ENCODE results near the gene ASXL1.
A peak's percentile ranks its signal among the peaks of the same experiment; 100 is the strongest.

Gene ASXL1

DNA sequence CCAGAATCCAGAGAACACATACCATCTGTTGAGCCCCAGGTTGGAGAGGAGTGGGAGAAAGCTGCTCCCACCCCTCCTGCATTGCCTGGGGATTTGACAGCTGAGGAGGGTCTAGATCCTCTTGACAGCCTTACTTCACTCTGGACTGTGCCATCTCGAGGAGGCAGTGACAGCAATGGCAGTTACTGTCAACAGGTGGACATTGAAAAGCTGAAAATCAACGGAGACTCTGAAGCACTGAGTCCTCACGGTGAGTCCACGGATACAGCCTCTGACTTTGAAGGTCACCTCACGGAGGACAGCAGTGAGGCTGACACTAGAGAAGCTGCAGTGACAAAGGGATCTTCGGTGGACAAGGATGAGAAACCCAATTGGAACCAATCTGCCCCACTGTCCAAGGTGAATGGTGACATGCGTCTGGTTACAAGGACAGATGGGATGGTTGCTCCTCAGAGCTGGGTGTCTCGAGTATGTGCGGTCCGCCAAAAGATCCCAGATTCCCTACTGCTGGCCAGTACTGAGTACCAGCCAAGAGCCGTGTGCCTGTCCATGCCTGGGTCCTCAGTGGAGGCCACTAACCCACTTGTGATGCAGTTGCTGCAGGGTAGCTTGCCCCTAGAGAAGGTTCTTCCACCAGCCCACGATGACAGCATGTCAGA lies 77.4 kb downstream of the ASXL1 start:
- Mint-ChIP-seq H3K27ac (no peak overlapping the region), H3K9me3 (no peaks in the 10 kb centered on the region), H3K4me1 (peaks cover 5% of the 10 kb centered on the region), H3K4me3 (no peak overlapping the region), H3K27me3 (no peaks in the 10 kb centered on the region), H3K36me3 (peaks cover 10% of the 10 kb centered on the region)

DNA sequence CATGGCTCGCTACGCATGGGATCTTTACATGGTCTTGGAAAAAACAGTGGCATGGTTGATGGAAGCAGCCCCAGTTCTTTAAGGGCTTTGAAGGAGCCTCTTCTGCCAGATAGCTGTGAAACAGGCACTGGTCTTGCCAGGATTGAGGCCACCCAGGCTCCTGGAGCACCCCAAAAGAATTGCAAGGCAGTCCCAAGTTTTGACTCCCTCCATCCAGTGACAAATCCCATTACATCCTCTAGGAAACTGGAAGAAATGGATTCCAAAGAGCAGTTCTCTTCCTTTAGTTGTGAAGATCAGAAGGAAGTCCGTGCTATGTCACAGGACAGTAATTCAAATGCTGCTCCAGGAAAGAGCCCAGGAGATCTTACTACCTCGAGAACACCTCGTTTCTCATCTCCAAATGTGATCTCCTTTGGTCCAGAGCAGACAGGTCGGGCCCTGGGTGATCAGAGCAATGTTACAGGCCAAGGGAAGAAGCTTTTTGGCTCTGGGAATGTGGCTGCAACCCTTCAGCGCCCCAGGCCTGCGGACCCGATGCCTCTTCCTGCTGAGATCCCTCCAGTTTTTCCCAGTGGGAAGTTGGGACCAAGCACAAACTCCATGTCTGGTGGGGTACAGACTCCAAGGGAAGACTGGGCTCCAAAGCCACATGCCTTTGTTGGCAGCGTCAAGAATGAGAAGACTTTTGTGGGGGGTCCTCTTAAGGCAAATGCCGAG lies 78.2 kb downstream of the ASXL1 start:
- Mint-ChIP-seq H3K4me1 (peaks cover 11% of the 10 kb centered on the region), H3K4me3 (no peak overlapping the region), H3K27ac (peak overlapping the region; percentile 23), H3K36me3 (peaks cover 10% of the 10 kb centered on the region), H3K9me3 (no peaks in the 10 kb centered on the region), H3K27me3 (no peaks in the 10 kb centered on the region)

DNA sequence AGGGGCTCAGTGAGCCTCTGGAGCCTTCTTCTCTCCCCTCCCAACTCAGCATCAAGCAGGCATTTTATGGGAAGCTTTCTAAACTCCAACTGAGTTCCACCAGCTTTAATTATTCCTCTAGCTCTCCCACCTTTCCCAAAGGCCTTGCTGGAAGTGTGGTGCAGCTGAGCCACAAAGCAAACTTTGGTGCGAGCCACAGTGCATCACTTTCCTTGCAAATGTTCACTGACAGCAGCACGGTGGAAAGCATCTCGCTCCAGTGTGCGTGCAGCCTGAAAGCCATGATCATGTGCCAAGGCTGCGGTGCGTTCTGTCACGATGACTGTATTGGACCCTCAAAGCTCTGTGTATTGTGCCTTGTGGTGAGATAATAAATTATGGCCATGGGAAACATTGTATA lies 78.8 kb downstream of the ASXL1 start:
- Mint-ChIP-seq H3K4me1 (peaks cover 12% of the 10 kb centered on the region), H3K4me3 (no peak overlapping the region), H3K9me3 (no peaks in the 10 kb centered on the region), H3K27ac (peak overlapping the region; percentile 2), H3K27me3 (no peaks in the 10 kb centered on the region), H3K36me3 (peaks cover 10% of the 10 kb centered on the region)

DNA sequence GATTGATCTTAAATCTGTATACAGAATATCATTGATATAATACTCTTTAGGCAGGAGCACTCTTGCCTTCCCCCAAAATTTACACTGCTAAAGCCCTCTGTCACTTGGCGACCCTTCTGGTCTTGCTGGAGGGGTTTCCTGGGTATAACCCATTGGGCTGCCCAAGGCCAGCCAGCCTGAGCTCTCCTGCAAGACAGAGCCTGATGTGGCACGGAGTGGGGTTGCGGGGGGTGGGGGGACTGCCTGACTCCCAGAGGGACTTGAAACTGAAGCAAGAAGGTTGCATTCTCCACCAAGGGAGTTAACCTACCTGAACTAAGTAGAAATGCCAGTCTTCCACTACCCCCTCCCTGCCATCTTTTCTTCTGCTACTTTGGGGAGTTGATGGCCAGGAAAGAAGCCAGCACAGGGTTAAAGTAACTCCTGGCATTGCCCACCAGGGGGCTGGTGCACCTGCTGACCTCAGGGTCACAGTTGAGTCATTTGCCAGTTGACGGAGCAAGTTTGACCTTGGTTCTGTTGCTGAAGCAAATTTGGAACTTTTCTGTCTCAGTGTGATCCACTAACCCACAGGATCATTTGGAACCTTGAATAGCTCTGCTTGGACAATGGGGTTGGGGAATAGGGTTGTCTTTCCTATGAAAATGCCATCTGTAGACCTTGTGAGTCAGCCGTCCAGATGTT lies 79.4 kb downstream of the ASXL1 start:
- Mint-ChIP-seq H3K9me3 (no peaks in the 10 kb centered on the region), H3K27ac (no peak overlapping the region), H3K4me3 (no peak overlapping the region), H3K27me3 (no peaks in the 10 kb centered on the region), H3K36me3 (peaks cover 10% of the 10 kb centered on the region), H3K4me1 (peaks cover 15% of the 10 kb centered on the region)

DNA sequence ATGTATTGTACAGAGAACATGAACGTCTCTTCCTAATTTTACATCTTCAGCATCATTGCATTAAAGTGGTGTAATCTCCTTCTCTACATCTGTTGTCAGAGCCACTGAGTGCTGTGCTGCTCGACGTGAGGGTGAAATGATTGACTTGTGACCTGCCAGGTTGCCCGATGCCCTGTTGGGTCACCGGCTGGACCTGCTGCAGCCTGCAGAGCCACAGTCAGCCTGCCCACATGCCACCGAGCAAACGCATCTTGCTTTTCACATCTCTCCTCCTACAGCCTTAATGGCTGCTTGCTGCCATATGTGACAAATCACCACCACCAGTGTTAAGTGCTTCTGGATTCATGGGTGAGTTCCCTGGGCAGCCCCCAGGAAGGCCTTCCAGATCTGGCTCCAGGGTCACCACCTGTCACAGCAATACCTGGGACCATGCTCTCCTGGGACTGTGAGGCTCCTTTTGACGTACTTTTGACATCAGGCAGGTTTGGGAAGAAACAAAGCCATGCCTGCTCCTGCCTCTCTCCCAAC lies 80.3 kb downstream of the ASXL1 start:
- Mint-ChIP-seq H3K27ac (peak overlapping the region; percentile 76), H3K4me3 (no peak overlapping the region), H3K27me3 (no peaks in the 10 kb centered on the region), H3K36me3 (peaks cover 6% of the 10 kb centered on the region), H3K9me3 (no peaks in the 10 kb centered on the region), H3K4me1 (peaks cover 21% of the 10 kb centered on the region)

DNA sequence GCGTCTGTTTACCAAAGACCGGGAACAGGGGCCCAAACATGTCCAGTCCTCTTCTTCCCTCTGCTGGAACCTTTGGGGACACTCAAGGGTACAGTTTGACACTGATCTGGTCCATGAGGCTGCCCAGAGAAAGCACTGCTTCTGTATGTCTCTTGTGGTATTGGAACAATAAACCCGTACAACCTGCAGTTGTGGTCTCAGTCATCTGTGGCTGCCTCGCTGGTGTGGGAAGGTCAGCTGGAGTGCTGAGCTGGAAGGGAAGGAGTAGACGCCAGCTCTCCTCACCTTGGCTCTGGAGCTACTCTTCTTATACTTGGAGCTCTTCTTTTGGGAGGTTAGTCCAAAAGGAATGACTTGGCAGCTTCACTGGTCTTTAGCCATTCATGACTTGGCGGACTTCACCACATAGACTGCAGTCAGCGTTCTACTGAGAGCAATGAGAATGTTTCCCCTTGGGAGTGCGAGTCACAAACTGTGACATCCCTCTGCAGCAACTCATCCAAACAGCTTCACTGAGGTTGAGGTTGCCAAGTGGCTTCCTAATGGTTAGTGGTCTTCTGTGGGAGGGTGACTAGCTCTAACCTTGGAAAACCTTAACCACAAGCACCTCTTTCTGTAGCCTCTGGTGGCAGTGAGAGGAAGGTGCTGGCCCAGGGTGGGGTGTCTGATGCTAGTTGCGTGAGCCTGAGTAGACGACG lies 81.2 kb downstream of the ASXL1 start:
- H3K4me3 Mint-ChIP-seq = no peak overlapping the region
- no peaks in the 10 kb centered on the region for H3K27me3 Mint-ChIP-seq
- peak overlapping the region; percentile 72 for H3K27ac Mint-ChIP-seq
- no peaks in the 10 kb centered on the region for H3K9me3 Mint-ChIP-seq
- peaks cover 2% of the 10 kb centered on the region for H3K36me3 Mint-ChIP-seq
- peaks cover 28% of the 10 kb centered on the region for H3K4me1 Mint-ChIP-seq

DNA sequence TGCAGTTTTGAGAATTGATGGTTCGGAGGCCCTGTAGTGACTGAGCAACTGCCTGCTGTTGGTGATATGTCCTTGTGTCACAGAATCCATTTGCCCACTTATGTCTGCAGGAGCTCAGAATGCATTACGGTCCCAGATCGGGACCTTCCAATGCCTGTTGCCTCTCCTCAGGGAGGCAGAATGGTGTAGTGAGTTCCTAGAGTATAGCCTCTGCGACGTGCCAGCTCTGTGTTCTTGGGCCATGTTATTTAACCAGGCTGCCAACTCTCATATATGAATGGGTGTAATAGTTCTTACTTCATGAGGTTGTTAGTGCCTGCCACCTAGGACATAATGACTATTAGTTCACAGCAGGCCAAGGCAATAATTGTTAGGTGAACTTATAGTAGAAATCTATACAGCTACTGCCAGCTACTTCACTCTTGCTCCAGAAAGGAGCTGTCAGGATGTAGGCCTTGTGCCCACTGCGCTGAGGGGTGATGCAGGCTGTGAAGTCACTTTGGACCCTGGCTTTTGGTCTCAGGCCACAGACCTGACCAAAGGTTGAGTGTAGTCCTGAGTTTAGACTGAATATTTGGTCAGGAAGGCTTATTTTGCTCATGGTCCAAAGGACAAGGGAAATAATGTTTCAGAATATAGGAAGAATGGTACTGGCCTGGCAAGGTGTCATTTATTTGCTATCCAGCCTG lies 82.1 kb downstream of the ASXL1 start:
- Mint-ChIP-seq H3K9me3 (no peaks in the 10 kb centered on the region), H3K4me3 (no peak overlapping the region), H3K27ac (peak overlapping the region; percentile 74), H3K27me3 (no peaks in the 10 kb centered on the region), H3K36me3 (peaks cover 2% of the 10 kb centered on the region), H3K4me1 (peaks cover 32% of the 10 kb centered on the region)

DNA sequence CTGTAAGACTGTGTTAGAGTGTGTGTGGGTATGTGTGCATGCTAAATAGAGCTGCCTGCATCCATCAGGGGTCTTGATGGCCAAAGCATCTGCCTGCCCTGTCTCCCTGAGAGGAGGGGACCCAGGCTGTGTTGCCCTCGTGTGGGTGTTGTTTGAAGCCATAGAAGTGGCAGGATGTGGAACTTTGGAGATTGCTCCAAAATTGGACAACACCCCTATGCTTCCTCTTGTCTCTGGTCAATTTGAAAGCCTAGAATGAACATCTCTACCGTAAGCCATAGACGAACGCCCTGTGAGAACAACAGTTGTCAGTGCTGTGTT lies 82.6 kb downstream of the ASXL1 start:
- Mint-ChIP-seq H3K4me1 (peaks cover 36% of the 10 kb centered on the region), H3K27ac (no peak overlapping the region), H3K27me3 (no peaks in the 10 kb centered on the region), H3K4me3 (no peak overlapping the region), H3K36me3 (peaks cover 2% of the 10 kb centered on the region), H3K9me3 (no peaks in the 10 kb centered on the region)

DNA sequence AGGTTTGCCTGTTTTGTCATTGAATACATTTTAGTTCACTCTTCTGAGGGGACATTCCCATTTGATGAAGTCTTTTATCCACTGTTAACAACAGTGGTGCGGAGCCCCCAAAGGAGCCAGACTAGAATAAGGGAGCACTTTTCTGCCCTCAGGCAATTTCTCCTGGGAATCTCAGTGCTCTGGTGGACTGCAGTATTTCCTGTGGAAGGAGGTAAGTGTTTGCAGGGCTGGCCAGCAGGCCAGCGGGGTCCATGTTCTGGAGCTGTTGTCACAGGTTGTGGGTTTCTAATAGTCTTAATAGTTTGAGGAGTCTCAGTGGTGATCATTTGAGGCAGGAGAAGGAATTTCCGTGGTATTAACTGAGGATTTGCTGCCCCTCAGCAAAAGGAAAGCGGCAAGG lies 83.5 kb downstream of the ASXL1 start:
- Mint-ChIP-seq H3K4me1 (peaks cover 37% of the 10 kb centered on the region), H3K27ac (no peak overlapping the region), H3K9me3 (no peaks in the 10 kb centered on the region), H3K36me3 (peaks cover 2% of the 10 kb centered on the region), H3K4me3 (no peak overlapping the region), H3K27me3 (no peaks in the 10 kb centered on the region)

DNA sequence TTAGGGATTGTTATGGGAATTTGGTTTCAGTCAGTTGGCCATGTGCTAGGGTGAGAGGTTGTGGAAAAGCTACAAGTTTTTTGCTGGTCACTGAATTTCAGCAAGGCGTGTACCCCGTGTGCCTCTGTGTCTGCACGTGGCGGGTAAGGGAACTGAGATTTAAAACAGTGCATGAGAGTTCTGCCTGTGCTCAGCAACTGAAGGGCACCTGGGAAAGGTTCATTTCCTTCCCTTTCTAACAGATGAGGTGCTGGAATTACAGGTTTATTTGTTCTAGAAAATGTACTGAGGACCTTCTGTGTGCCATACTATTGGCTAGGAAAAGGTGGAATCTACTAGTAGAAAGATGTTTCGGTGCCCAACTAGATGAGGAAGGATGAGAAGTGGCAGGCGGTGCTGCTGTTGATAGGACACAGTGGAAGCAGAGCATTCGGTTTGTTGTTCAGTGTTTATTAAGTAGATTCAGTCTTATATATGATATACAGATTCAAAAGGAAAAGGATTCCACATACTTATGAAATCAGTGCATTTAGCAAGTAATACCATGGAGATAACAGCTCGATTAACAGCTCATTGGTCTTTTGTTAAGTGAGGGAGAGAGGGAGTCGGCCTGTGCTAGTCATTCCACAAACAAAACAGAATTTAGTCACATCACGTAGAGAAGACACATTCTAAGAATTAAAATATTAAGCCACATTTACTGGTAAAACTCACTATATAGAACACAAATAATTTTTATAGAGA lies 84.7 kb downstream of the ASXL1 start:
- H3K9me3 Mint-ChIP-seq = no peaks in the 10 kb centered on the region
- H3K4me3 Mint-ChIP-seq = no peak overlapping the region
- H3K4me1 Mint-ChIP-seq = peaks cover 42% of the 10 kb centered on the region
- no peak overlapping the region for H3K27ac Mint-ChIP-seq
- H3K27me3 Mint-ChIP-seq = no peaks in the 10 kb centered on the region
- peaks cover 3% of the 10 kb centered on the region for H3K36me3 Mint-ChIP-seq

DNA sequence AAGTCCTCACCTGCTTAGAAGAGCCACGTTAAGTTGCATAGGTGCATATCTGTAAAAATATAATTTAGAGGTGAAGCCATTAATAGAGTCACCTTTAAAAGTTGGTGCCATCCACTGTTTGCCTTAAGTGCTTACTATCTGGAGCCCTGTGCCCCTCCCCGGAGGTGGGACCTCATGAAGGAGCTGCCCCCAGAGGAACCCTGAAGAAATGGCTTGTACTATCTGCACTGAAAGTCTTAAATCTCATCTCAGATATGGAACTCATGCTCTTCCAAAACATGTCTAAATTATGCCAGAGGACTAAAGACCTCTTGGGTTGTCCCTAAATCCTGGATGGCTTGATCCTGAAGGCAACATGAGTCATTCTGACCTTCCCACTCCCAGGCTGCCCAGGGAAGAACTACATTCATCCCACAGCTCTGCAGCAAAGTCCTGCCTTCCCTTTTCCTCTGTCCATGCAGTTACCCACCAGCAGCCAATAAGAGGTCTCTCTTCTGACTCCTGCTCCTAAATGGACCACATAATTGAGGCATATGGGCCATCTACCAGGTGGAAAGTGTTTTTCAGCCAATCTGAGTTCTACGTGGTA lies 85.3 kb downstream of the ASXL1 start:
- Mint-ChIP-seq H3K36me3 (peaks cover 3% of the 10 kb centered on the region), H3K27ac (peak overlapping the region; percentile 80), H3K4me1 (peaks cover 39% of the 10 kb centered on the region), H3K27me3 (no peaks in the 10 kb centered on the region), H3K9me3 (no peaks in the 10 kb centered on the region), H3K4me3 (no peak overlapping the region)

DNA sequence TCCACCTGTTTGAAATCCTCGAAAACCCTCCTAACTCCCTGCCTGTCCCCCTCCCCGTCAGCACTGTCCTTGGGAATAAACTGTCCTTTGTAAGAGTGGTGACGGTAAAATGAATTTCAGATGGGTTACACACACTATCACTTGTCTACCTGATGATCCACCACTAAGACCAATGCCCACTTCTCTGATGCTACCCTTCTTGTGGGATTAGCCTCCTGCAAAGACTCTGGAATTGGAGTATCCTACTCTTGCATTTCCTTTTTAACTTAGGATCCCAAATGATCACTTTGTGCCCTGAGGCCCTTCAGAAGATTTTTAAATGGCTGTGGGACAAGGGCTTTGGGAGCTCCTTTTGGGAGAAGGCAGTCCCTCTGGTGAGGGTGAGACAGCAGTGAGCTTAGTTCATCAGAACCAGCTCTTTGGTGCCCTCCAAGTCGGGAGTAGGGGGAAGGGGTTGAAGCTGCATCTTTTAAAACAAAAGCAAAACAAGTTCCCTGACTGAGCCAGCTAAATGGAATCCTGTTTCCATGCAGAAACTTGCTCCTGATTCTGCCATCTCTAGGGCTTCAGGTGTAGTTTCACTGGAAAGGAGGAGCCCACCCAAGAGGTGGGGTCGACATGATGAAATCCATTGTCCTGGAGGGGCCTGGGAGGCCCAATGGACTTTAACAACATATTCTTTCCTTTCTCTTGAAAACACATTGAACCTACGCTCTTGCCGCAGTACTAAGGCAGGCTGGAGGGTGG lies 86.5 kb downstream of the ASXL1 start:
- Mint-ChIP-seq H3K9me3 (no peaks in the 10 kb centered on the region), H3K27me3 (no peaks in the 10 kb centered on the region), H3K4me3 (no peak overlapping the region), H3K27ac (peak overlapping the region; percentile 81), H3K36me3 (peaks cover 1% of the 10 kb centered on the region), H3K4me1 (peaks cover 37% of the 10 kb centered on the region)

DNA sequence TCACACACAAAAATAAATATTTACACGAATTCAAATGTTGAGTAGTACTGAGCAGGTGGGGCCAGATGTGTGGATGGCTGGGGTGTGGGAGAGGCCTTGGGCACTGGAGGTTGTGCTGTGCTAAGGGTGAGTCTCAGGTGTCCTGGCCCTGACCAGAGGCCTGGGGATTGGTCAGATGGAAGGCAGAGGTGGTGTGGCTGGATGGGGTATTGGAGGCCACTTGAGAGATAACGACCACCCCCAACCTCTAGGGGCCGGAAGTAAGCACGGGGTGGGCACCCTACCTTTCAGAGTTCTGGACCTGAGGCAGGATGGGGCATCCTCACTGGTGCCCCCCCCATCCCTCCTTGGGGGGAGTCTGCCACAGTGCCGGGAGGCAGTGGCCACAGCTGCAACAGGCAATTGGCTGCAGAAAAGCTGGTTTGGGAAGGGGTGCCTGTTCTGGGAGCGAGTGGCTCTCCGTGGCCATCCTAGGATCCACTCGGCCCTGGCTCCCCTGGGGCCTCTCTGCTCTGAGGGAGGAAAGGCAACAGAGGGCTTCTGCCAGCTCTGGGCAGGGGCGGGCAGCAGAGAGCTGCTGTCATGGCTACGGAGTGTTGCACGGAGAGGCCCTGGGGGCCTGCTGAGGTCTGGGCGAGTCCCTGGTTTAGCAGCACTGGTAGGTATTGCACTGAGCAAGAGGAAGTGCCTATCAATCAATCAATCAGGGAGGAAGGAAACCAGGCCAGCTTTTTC lies 87.6 kb downstream of the ASXL1 start:
- H3K27me3 Mint-ChIP-seq = no peaks in the 10 kb centered on the region
- peak overlapping the region; percentile 81 for H3K27ac Mint-ChIP-seq
- H3K4me1 Mint-ChIP-seq = peaks cover 40% of the 10 kb centered on the region
- no peak overlapping the region for H3K4me3 Mint-ChIP-seq
- H3K9me3 Mint-ChIP-seq = no peaks in the 10 kb centered on the region
- H3K36me3 Mint-ChIP-seq = peaks cover 1% of the 10 kb centered on the region

Measured in activated naive CD4-positive, alpha-beta T cell treated with anti-CD3 and anti-CD28 coated beads, Interleukin-2, amount 50 U/mL, for 24 hours (primary cell).